Measurements from ENCODE around the gene MMP20.

Gene MMP20

DNA sequence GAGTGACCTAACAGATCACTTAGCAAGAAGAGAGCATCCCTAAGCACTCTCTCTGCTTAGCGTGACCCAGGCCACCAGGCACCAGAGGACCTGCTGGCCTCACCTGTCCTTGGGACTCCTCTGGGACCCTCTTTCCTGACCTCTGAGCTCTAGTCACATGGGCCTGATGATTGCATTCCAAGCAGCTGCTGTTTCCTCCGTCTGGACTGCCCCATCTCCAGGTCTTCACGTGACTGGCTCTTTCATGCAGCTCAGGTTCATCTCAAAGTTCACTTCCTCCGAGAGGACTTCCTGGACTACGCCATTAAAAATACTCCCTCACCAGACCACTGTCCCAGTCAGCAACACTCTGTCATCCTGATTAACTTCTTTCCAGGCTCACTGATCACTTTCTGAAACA, 2.9 kb downstream of the MMP20 start:
- DNase-seq, result no peak

DNA sequence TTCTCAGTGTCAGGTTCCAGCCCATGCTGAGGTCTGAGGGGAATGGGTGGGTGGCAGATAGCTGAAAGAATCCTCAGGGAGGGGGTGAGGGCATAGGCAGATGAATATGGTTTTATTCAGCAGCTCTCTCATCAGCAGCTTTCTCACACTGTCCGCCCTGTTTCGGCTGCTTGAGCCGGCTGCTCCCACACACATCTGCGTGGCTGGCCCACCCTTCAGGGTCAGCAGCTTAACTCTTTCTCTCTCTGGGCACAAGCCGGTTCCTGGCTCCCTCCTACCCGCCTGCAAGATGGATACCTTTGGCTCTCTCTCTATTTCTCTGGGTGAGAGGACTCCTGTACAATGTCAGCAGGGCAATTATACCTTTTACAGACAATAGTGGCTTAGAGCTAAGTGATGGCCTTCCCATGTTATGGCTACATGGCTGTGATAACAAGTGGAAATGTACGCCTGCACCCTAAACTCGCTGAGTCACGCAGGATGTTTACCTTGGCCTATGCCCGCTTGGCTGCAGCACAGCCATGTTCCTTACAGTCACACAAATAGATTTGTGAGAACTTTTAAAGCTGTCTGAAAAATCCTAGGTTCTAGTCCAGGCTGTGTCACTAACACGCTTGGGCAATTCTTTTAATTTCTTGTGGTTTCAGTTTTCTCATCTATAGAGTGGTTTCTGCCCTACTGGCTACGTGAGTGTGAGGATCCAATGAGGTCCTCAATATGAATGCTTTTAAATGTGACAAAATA, 4.1 kb downstream of the MMP20 start:
- no peak for DNase-seq

DNA sequence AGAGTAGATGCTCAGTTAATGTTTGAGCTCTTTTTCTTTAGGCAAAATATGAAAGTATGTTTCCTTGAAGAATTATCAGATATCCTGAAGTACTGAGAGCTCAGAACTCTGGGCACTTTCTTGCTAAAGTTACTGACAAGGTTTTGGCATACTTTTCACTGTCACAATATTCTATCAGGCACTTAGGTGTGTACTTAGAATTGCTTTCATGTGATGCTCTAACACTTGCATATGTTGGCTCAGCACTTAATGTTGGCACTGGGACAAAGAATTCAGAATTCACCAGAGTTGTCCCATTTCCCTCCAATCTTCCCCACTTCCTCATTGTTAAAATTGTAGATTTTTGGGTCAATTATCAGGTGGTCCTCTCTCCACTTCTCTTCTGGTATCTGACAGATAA, 5.0 kb downstream of the MMP20 start:
- DNase-seq, result no peak

DNA sequence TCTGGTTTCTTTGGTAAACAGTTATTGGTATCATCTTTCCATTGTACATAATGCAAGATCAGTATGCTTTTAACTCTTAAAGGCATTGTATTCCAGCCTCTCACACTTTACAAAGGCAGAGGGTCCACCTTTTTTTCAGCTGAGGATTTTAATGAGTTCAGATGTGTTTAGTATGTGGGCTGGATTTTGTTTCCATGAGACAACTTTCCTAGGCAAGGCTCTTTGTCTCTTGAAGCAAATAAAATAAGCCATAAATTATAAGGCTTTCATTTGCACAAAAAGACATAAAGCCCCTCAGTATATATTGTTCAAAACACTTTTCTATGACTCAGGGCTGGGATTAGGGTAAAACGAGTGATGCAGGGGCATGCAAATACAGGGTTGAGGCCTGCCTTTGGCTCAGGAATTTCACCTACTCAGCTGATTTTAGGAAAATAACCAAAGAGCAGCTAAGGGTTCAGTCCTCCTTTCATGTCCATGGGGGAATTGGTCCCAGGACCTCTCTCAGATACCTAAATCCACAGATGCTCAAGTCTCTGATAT, 7.6 kb downstream of the MMP20 start:
- DNase-seq, result no peak

DNA sequence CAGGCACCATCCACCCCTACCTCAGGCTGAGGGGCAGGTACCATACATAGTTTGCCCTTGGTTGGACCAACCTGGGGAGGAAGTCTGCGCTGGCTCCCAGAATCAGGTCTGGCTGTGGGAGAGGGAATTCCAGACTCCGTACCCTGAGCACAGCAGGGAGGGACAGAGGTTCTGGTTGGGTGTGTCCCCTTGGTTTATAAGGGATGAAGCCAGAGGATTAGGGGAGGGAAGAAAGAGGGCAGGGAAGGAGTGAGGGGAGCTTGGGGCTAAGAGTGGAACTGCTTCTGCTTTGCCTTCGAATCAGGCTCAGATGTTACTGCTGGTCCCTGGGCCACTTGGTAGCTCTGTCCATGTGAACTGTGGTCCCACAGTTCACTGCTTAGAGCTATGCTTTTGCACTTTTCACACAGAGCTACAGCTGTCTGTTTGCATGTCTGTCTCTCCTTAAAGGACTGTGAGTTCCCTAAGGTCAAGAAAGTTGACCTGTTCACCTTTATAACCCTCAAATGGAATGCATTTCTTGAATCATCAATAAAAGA, 9.2 kb downstream of the MMP20 start:
- DNase-seq, result no peak

DNA sequence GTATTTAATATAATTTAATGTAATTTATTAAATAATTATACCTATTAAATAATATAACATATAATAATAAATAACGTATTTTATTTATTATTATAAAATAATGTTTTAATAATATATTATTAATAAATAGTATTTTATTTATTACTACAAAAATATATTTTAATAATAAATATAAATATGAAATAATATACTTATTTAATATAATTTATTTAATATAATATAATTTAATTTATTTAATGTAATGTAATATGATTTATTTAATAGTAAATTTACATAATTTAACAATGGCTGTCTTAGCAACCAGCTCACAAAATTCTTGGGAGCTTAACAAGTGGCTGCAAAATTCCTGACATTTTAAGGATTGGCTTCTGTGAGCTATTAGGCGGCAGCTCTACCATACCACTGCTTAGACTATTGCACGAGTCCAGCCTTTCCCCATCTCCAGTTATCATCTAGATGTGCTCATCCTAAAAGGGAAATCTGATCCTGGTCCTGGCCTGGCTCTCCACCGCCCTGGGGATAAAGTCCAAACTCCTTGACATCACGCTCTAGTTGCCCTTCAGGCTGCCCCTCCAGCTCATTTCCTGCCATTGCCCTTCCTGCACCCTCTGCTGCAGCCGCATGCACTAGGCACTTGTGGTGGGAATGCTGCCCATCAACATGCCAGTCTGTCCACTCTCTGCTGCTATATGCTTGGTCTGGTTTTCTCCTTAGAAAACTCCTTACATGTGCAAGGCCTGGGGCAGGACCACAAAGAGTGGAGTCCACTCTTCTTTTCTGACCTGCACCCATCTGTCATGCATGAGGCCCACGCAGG, 9.8 kb downstream of the MMP20 start:
- DNase-seq, result no peak

DNA sequence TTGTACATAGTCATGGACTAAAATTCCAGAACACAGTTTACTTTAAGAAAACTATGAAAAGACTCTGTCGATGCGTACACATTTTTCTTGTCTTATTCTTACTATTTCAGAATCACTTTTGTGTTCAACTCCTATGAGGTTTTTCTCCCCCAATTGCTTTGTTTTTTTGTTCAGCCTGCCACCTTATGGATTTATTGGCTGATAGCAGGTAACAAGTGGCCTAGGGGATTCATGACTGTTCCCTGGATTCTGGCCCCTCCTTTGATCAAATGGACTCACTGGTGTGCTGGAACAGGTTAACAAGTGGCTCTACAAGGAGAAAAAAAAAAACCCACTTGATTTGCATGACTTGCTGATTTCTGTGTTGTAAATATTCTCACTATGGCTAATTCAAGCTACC, 10.6 kb downstream of the MMP20 start:
- peak in 1 of 2 experiments; percentile 13 for DNase-seq

DNA sequence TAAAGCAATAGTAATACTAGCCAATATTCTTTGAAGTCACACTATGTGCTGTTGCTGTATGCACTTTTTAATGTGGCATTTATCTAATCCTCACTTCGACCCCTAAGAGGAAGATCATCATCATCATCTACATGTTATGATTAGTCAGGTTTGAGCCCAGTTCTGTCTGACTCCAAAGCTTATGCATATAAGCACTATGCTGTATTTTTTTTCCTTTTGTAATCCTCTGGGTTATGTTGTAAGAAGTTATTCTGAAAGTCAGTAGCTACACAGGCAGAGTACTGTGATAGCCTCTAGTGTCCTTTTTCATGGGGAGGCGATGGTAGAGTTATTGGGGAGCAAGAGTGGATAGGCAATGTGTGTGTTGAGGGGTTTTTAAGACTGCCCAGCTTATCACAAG, 11.1 kb downstream of the MMP20 start:
- DNase-seq, result no peak

DNA sequence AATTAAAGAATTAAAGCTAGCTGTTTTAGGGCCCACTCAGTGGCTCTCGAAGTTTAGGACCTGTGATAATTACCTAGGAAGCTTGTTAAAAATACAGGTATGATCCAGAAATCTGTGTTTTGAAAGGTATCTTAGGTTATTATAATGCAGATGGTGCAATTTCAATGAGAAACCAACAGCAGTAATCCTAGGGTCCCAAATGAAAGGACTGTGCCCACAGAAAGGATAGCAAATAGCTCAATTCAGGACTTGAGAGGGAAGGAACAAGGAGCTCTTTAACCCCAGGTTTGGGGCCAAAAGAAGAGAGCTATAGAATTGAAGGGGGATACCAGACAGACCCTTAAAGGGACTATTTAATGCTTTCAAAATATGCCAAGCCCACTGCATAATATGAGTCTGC, 11.7 kb downstream of the MMP20 start:
- no peak for DNase-seq

DNA sequence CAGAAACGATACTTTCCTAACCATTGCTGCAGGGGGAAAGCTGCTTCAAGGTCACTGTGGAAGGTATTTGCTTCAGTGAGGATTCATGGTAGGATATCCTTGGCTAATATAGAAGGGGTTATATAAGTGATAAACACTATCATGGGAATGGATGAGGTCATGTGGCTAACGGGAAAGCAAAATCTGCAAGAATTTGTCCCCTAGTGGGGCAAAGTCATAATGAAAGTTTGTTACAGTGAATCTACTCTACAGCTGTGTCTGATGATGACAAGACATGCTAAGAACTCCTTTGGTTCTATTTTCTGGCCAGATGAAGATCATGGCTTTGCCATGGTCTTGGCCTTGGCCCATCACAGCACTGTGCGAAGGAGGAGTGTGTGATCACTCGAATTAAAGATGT, 13.8 kb downstream of the MMP20 start:
- DNase-seq, result no peak

DNA sequence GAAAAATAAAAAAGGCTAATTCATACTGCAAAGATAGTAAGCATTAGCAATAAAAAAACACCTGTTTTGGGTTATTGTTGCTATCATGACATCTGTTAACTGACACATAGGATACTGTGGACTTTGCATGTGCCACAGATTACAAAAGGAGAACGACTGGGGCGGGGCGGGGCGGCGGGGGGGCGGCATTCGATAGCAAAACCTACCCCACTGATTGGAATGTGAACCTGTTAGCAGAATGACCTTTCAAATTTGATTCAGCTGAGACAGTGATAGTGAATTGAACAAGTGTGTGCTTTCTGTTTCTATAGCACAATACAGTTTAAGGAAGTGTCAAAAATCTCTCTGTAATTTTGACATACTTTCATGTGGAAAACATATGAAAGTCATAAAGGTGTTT, 14.9 kb downstream of the MMP20 start:
- no peak for DNase-seq

DNA sequence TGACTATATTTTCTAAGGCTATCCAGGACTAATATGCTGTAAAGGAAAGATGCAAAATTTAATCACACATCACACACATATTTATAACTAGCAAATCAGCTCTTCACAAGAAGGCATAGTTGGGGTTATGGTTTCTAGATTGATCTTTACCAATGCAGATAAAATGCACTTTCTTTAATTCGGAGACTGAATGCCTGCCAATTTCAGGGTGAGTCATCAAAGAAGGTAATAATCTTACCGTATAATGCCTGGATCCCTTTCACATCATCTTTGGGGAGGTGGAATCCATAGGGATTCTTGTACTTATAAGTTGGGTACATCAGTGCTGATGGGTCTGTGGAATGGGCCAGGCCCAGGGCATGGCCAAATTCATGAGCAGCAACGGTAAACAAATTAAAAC, 16.4 kb downstream of the MMP20 start:
- DNase-seq, result no peak

DNA sequence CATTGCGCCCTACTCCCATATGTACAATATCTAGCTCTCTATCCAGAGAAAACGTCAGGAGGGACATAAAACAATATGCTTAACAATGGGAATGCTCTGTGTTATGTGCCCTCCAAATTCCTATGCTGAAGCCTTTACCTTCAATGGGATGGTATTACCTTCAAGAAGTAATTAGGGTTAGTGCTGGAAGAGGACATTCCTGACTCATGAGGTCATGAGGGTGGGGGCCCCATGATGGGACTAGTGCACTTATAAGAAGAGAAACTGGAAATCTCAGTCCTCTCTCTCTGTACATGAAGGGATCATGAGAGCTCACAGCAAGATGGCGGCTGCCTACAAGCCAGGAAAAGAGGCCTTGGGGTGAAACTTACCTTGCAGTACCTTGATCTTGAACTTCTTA, 20.3 kb downstream of the MMP20 start:
- DNase-seq, result no peak

DNA sequence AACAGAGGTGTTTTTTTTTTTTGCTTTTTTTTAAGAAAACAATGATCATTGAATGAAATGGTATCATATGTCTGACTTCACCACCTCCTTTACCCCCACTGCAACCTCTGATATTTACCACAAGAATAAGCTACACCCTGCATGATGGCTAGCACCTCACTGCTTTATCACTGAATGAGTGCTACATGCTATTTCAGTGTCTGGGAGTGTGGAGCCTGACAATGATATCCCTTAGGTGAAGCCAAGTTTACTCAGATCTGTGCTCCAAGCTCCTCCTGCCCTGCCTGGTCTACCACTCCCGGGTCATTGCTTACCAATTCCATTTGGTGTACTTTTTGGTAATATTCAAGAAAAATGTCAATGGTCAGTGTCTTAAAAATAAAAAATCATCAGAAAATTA, 21.1 kb downstream of the MMP20 start:
- DNase-seq, result no peak

DNA sequence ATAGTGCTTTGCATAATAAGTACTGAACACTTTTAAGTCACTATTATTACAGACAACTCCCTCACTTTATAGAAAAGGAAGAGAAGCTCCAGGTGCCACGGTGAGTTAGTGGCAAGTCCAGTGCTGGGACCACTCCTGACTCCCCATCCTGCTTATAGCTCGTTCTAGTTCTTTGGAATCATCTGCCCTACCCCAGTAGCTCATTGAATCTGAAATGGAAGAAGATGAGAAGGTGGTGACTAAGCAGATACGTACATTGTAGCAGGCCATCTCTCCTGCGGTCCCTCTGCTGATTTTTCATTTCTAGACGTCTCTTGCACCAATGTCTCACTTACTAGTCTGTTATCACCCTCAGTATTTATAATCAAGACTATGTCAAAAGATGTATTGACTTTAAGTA, 21.6 kb downstream of the MMP20 start:
- DNase-seq, result no peak

DNA sequence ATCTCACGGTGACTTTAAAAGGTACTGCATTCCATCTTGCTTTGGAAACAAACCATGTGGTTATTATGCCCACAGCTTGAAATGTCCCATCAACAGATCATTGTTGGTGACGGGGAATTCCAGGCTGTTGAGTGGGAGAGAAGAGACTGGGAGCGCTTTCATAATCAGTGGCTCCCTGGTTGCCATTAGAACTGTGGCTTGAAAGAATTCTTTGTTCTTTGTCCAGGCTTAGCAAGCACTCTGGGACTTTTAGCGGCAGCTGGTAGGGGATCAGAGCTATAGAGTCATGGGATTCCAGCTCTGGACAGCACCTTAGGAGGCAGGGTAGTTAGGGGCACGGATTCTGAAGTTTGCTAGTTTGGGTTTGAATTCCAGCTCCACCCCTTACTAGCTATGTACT, 22.0 kb downstream of the MMP20 start:
- DNase-seq, result no peak

DNA sequence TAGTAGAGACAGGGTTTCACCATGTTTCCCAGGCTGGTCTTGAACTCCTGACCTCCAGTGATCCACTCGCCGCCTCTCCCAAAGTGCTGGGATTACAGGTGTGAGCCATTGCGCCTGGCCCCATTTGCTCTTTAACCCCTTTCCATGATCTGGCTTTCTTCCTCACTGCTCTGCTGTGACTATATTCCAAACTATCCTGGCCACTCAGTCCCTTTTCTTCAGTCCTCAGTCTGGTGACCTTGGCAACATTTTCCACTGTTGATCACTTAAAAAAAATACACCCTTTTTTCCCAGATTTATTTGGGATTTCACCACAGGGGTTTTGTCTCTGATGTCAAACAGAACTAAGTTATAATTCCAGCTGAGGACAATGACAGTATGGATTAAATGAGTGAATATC, 24.5 kb downstream of the MMP20 start:
- no peak for DNase-seq

DNA sequence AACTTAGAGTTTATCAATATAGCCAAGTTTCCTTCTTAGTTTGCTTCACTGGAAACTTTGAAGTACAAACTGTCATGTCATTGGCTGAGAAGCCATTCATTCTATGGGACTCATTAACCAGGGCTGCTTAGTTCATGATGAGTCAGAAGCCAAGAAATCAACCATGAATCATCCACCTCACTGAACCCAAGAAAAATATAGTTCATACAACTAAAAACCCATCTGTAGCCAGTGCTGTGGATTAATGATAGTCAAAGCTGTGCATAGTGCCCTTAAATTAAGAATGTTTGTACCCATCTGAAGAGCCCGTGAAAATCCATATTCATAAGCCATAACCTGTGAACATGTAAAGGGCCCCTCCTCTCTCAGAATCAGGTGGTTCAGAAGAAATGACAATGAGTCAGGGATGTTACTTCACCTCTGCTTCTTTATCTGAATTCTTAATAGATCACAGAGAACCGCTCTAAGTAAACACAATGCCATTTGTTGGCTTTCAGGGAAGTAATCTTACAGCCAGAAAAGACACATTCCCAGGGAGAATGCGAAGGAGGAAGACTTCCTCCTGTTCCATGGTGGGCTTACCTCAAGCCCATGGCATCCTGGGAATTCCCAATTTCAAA, 25.4 kb downstream of the MMP20 start:
- no peak for DNase-seq

DNA sequence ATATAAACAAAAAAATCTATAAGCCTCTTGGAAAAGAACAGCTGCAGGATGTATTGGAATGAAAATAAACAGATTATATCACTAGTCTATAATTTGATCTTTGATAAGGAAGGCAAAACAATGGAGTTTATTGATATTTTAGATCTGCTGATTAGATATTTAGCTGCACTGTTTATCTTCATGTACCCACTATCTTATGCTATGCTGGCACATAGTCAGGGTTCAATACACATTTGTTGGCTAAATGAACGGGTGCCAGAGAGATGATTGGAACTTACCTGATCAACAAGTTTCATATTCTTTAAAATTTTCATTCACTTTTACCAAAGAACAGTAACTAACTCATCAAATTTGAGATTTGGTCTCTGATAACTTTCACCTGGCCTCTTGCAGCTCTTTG, 26.9 kb downstream of the MMP20 start:
- DNase-seq, result no peak

DNA sequence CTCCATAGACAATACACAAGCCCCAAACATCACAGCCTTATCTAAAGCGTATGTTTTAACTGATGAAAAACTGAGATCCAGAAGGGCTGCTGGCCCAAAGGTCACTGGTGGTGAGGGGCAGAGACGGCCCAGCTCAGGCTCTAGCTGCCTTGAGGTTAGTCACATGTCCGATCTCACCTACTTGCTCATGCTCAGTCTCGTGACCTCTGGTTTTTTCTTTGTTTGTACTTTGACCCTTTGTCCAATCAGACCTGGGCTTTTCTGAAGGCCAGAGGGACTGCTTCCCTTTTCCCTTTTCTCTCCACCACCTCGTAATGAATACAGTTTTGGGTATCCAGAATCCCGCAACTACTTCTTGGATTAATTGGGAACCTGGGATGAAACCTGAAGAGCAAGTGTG, 28.6 kb downstream of the MMP20 start:
- no peak for DNase-seq

DNA sequence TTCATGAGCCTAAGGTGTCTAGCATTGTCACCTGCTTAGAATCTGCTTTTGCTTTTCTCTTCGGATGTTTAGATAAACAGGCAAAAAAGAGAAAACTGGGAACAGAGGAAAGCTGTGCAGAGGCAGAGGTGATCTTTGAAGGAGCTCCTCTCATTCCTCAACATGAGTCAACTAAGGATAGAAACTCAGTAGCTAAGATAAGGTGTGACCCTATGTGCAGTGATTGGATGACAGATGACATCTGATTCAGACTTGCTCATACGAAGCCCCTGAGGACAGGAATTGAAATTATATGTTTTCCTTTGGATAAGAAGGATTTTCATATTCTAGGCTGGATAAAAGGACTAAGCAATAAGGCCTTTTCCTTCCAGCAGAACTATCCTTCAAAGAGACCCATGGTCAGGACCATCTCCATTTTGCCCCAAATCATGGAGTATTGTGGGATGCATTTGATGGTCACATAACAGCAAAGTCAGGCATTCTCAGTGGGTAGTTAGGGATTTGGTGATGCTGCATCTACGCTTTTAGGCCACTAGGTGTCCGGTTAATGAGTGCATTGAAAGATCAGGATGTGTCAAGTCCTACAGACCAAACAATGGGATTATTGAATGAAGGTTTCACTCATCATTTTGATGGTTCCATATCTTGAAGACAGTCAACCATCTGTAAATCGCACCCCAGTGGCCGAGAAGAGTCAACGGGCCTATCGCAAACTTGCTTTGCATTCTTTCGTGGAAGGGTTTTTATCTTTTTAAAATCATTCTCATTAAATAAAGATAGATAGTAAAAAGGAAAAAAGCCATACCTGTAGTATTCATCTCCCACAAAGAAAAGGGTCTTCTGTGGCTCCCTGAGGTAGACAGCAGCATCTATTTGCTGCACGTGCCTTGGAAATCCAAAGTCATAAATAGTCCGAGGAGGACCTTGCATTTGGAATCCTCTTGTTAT, 32.2 kb downstream of the MMP20 start:
- peak in 1 of 2 experiments; percentile 26 for DNase-seq

DNA sequence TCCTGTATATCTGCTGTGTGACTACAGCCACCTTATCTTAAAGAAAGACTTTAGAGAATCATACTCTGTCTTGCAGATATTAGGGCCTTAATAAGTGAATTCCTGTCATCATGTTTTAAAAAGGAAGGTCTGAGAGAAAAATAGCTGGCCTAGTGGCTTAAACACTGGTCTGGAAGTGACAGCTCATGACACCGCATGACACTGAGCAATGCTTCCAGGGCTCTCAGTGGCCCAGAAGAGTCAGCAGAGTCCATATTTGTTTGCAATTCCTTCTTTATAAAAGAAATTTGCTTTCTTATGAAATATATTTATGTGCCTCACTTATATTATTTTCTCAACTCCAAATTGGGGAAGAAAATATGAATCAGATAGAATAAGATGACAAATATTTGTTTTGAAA, 33.0 kb downstream of the MMP20 start:
- DNase-seq, result no peak

Data from NCI-H524 (cell line).